Activated T-helper 1 cell treated with anti-CD3 and anti-CD28 coated beads, Interleukin-12 subunit alpha, Interleukin-12 subunit beta, Interleukin-2, Interleukin-4 antibody, amounts not matched to agents 30 ng/mL and 10 ng/mL and 1 ng/mL, durations not matched to agents 14 hours and 24 hours and 36 hours (primary cell): ENCODE results near the gene SPAST. TPM values are rescaled to one million over a fixed set of nuclear protein-coding genes. Genes with fewer than 3 reads are reported as not detected.

ENCODE experiments used
- DNase-seq: peaks from one replicate; pipeline ENCODE4 v3.0.0; 2021; ENCODE audit warnings: low spot score
- H3K27ac Mint-ChIP-seq: one replicate; pipeline ENCODE4 v1.8.0; 2021; ENCODE audit warnings: mild to moderate bottlenecking, mixed read lengths
- H3K27me3 Mint-ChIP-seq: one replicate; pipeline ENCODE4 v1.8.0; 2022; ENCODE audit warnings: mild to moderate bottlenecking, moderate library complexity, mixed read lengths; ENCODE audit not compliant: insufficient read depth
- H3K36me3 Mint-ChIP-seq: one replicate; pipeline ENCODE4 v1.8.0; 2021; ENCODE audit warnings: low read depth, mixed read lengths
- H3K4me1 Mint-ChIP-seq: one replicate; pipeline ENCODE4 v1.8.0; 2021; ENCODE audit warnings: low read depth, mixed read lengths
- H3K4me3 Mint-ChIP-seq: one replicate; pipeline ENCODE4 v1.8.0; 2021; ENCODE audit warnings: mild to moderate bottlenecking, moderate library complexity, mixed read lengths
- H3K9me3 Mint-ChIP-seq: one replicate; pipeline ENCODE4 v1.8.0; 2021; ENCODE audit warnings: mixed read lengths
- intact Hi-C: fragments of 100-400 bp; cut with micrococcal nuclease; formaldehyde crosslinking; loops from one replicate; pipeline ENCODE4 v1.15.1; 2024
- total RNA-seq: library from RNA; stranded (reverse); gene quantifications from 2 replicates; pipeline ENCODE4 v1.2.3, GENCODE V29; 2022

SPAST gene
- total RNA-seq, 1 donor from 2014 or later = 18.9 TPM

GRCh38 chr2:32061973-32062861 lies 1.1 kb upstream of the SPAST start:
- Mint-ChIP-seq H3K36me3 (peaks cover 4% of the 10 kb centered on the region), H3K4me3 (peak overlapping the region; percentile 97), H3K4me1 (peaks cover 31% of the 10 kb centered on the region), H3K27ac (peak overlapping the region; percentile 85), H3K9me3 (no peaks in the 10 kb centered on the region), H3K27me3 (peaks cover 6% of the 10 kb centered on the region)
- intact Hi-C loops = loop anchor here (5.0 kb wide), 3 partner anchors 105 to 1350 kb away; no protein-coding TSS in a partner anchor
- no peak for DNase-seq

- intact Hi-C loops = loop anchor here (1.0 to 5.0 kb wide), 4 partner anchors 71 to 1352 kb away; no protein-coding TSS in a partner anchor
- Mint-ChIP-seq H3K27ac (peak overlapping the region; percentile 87), H3K27me3 (peaks cover 6% of the 10 kb centered on the region), H3K36me3 (peaks cover 4% of the 10 kb centered on the region), H3K4me1 (peaks cover 31% of the 10 kb centered on the region), H3K4me3 (peak overlapping the region; percentile 97), H3K9me3 (no peaks in the 10 kb centered on the region)
- DNase-seq = peak; percentile 11
Observed at GRCh38 chr2:32064021-32064601, 755 bp downstream of the SPAST start.

- peaks cover 31% of the 10 kb centered on the region for H3K4me1 Mint-ChIP-seq
- no peaks in the 10 kb centered on the region for H3K9me3 Mint-ChIP-seq
- no peak for DNase-seq
- H3K27ac Mint-ChIP-seq = peak overlapping the region; percentile 87
- peak overlapping the region; percentile 90 for H3K4me3 Mint-ChIP-seq
- H3K27me3 Mint-ChIP-seq = peaks cover 6% of the 10 kb centered on the region
- H3K36me3 Mint-ChIP-seq = peaks cover 4% of the 10 kb centered on the region
- intact Hi-C loops = loop anchor here (1.0 to 5.0 kb wide), 4 partner anchors 71 to 1352 kb away; no protein-coding TSS in a partner anchor
Observed at GRCh38 chr2:32064713-32065112, 1.4 kb downstream of the SPAST start.

GRCh38 chr2:32067549-32067948 lies 4.2 kb downstream of the SPAST start:
- H3K27me3 Mint-ChIP-seq = no peaks in the 10 kb centered on the region
- H3K4me1 Mint-ChIP-seq = peaks cover 24% of the 10 kb centered on the region
- intact Hi-C loops = no loop called here
- no peaks in the 10 kb centered on the region for H3K9me3 Mint-ChIP-seq
- H3K36me3 Mint-ChIP-seq = peaks cover 4% of the 10 kb centered on the region
- no peak for DNase-seq
- no peak overlapping the region for H3K27ac Mint-ChIP-seq
- H3K4me3 Mint-ChIP-seq = no peak overlapping the region

GRCh38 chr2:32074134-32074506 lies 10.8 kb downstream of the SPAST start:
- H3K4me1 Mint-ChIP-seq = no peaks in the 10 kb centered on the region
- peaks cover 3% of the 10 kb centered on the region for H3K36me3 Mint-ChIP-seq
- no peak for DNase-seq
- H3K4me3 Mint-ChIP-seq = no peak overlapping the region
- H3K27ac Mint-ChIP-seq = no peak overlapping the region
- no peaks in the 10 kb centered on the region for H3K9me3 Mint-ChIP-seq
- intact Hi-C loops = no loop called here
- H3K27me3 Mint-ChIP-seq = no peaks in the 10 kb centered on the region

GRCh38 chr2:32095671-32096070 lies 32.3 kb downstream of the SPAST start:
- Mint-ChIP-seq H3K4me1 (no peaks in the 10 kb centered on the region), H3K9me3 (no peaks in the 10 kb centered on the region), H3K27me3 (no peaks in the 10 kb centered on the region), H3K4me3 (no peak overlapping the region), H3K36me3 (peaks cover 11% of the 10 kb centered on the region), H3K27ac (no peak overlapping the region)
- intact Hi-C loops = no loop called here
- no peak for DNase-seq

GRCh38 chr2:32108111-32108510 lies 44.8 kb downstream of the SPAST start:
- Mint-ChIP-seq H3K27ac (no peak overlapping the region), H3K4me3 (no peak overlapping the region), H3K36me3 (peaks cover 20% of the 10 kb centered on the region), H3K4me1 (no peaks in the 10 kb centered on the region), H3K27me3 (no peaks in the 10 kb centered on the region), H3K9me3 (no peaks in the 10 kb centered on the region)
- no peak for DNase-seq
- intact Hi-C loops = no loop called here

GRCh38 chr2:32118055-32118454 lies 54.7 kb downstream of the SPAST start:
- peaks cover 15% of the 10 kb centered on the region for H3K4me1 Mint-ChIP-seq
- H3K27me3 Mint-ChIP-seq = no peaks in the 10 kb centered on the region
- DNase-seq = no peak
- intact Hi-C loops = no loop called here
- peaks cover 7% of the 10 kb centered on the region for H3K36me3 Mint-ChIP-seq
- H3K4me3 Mint-ChIP-seq = no peak overlapping the region
- H3K9me3 Mint-ChIP-seq = no peaks in the 10 kb centered on the region
- H3K27ac Mint-ChIP-seq = no peak overlapping the region

- H3K4me3 Mint-ChIP-seq = no peak overlapping the region
- peaks cover 7% of the 10 kb centered on the region for H3K36me3 Mint-ChIP-seq
- H3K9me3 Mint-ChIP-seq = no peaks in the 10 kb centered on the region
- H3K27me3 Mint-ChIP-seq = no peaks in the 10 kb centered on the region
- intact Hi-C loops = no loop called here
- DNase-seq = no peak
- peaks cover 15% of the 10 kb centered on the region for H3K4me1 Mint-ChIP-seq
- no peak overlapping the region for H3K27ac Mint-ChIP-seq
Observed at GRCh38 chr2:32119161-32119560, 55.8 kb downstream of the SPAST start.

- peaks cover 15% of the 10 kb centered on the region for H3K4me1 Mint-ChIP-seq
- no peak for DNase-seq
- no peaks in the 10 kb centered on the region for H3K9me3 Mint-ChIP-seq
- no peaks in the 10 kb centered on the region for H3K27me3 Mint-ChIP-seq
- peaks cover 12% of the 10 kb centered on the region for H3K36me3 Mint-ChIP-seq
- H3K4me3 Mint-ChIP-seq = no peak overlapping the region
- no peak overlapping the region for H3K27ac Mint-ChIP-seq
- intact Hi-C loops = no loop called here
Observed at GRCh38 chr2:32124660-32125059, 61.3 kb downstream of the SPAST start.

- Mint-ChIP-seq H3K4me1 (no peaks in the 10 kb centered on the region), H3K9me3 (no peaks in the 10 kb centered on the region), H3K27me3 (no peaks in the 10 kb centered on the region), H3K4me3 (no peak overlapping the region), H3K27ac (no peak overlapping the region), H3K36me3 (peaks cover 7% of the 10 kb centered on the region)
- intact Hi-C loops = no loop called here
- DNase-seq = no peak
Observed at GRCh38 chr2:32128636-32129035, 65.3 kb downstream of the SPAST start.

GRCh38 chr2:32129086-32129485 lies 65.7 kb downstream of the SPAST start:
- Mint-ChIP-seq H3K36me3 (peaks cover 7% of the 10 kb centered on the region), H3K27ac (no peak overlapping the region), H3K27me3 (no peaks in the 10 kb centered on the region), H3K4me1 (no peaks in the 10 kb centered on the region), H3K4me3 (no peak overlapping the region), H3K9me3 (no peaks in the 10 kb centered on the region)
- no peak for DNase-seq
- intact Hi-C loops = no loop called here

GRCh38 chr2:32135409-32135808 lies 72.1 kb downstream of the SPAST start:
- intact Hi-C loops = loop anchor here (1.0 to 10.0 kb wide), 2 partner anchors 71 to 121 kb away; partner anchors contain the start of gene MEMO1
- Mint-ChIP-seq H3K9me3 (no peaks in the 10 kb centered on the region), H3K4me1 (no peaks in the 10 kb centered on the region), H3K36me3 (peaks cover 14% of the 10 kb centered on the region), H3K4me3 (no peak overlapping the region), H3K27ac (no peak overlapping the region), H3K27me3 (no peaks in the 10 kb centered on the region)
- DNase-seq = no peak
